Vagina (tissue), 2 donors: ENCODE results near the gene HDAC7.

Experiments
- POLR2A ChIP-seq, 2 donors: fragments of 450-650 bp; IDR thresholded peaks; one replicate each; pipeline ENCODE4 v1.6.1; 2017; ENCODE audit warnings: antibody characterized with exemption in 2 of 2, mild to moderate bottlenecking in 2 of 2, moderate library complexity in 2 of 2
- POLR2AphosphoS5 ChIP-seq, 2 donors: sonication (generic); formaldehyde crosslinking; IDR thresholded peaks; one replicate each; pipeline ENCODE4 v1.9.0; 2017; ENCODE audit warnings: antibody characterized with exemption in 2 of 2, mild to moderate bottlenecking in 2 of 2, low read depth in 1 of 2; ENCODE audit not compliant: insufficient read depth in 1 of 2

- TF ChIP-seq POLR2A (IDR thresholded peaks at IDR 0.05) (no peak), POLR2AphosphoS5 (IDR thresholded peaks at IDR 0.05; ENCODE audit: insufficient read depth in 1 of 2, low read depth in 1 of 2) (no peak)
Observed at GRCh38 chr12:47805417-47805816, 14.3 kb downstream of the HDAC7 start.
